ENCODE measurements around the gene GPR142.

GPR142 gene

GRCh38 chr17:74344658-74345057, 22.6 kb upstream of the GPR142 start:
- no peak for DNase-seq (ENCODE audit: low read depth)

DNA sequence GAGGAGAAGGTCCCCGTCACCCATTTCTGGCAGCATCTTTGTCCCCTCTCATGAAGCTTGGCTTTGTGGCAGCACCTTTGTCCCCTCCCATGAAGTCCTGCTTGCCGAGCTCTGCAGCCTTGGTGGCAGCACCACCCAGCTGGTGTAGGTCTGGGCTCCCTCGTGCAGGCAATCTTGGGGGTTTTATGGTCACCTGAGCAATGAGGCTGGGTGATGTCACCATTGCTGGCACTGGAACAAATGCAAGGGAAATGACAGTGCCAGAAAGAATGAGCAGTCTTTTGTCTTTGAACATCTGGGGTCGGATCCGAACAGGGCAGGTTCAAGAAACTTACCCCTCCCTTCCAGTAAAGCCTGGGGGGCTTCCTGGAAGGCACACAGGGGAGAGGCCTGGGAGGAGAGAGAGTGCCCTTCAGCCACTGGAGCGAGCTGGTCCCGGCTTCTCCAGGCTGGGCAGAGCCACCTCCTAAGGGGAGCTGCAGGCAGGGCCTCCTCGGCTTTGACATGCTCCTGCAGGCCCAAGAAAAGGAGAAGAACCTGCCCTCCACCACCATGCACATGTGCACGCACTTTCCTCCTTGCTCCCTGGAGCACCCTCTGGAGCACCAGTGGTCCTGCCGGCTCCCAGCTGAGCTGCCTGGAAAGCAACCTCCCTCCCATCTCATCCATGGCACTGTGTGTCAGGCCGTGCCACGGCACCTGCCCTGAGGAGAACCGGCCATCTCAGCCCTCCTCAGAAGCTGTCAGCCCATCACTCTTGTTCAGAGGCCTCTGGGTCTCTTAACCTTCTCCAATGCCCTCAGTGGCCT, 21.7 kb upstream of the GPR142 start:
- no peak for DNase-seq (ENCODE audit: low read depth)

- DNase-seq (ENCODE audit: low read depth) = no peak
Observed at GRCh38 chr17:74347646-74348045, 19.7 kb upstream of the GPR142 start.

GRCh38 chr17:74349120-74349519, 18.2 kb upstream of the GPR142 start:
- DNase-seq (ENCODE audit: low read depth) = no peak

DNA sequence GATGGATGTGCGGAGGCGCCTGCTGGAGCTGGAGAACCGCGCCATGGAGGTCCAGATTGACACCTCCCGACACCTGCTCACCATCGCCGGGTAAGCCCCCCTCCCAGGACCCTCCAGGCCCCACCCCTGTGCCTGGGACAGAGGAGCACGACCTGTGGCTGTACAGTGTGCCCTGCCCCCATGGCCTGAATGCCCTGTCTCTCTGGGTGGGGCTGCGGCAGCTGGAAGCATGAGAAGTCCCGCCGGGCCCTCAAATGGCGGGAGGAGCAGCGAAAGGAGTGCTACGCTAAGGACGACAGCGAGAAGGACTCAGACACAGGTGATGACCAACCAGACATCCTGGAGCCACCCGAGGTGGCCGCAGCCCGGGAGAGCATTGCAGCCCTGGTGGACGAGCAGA, 16.8 kb upstream of the GPR142 start:
- DNase-seq (ENCODE audit: low read depth) = no peak

DNA sequence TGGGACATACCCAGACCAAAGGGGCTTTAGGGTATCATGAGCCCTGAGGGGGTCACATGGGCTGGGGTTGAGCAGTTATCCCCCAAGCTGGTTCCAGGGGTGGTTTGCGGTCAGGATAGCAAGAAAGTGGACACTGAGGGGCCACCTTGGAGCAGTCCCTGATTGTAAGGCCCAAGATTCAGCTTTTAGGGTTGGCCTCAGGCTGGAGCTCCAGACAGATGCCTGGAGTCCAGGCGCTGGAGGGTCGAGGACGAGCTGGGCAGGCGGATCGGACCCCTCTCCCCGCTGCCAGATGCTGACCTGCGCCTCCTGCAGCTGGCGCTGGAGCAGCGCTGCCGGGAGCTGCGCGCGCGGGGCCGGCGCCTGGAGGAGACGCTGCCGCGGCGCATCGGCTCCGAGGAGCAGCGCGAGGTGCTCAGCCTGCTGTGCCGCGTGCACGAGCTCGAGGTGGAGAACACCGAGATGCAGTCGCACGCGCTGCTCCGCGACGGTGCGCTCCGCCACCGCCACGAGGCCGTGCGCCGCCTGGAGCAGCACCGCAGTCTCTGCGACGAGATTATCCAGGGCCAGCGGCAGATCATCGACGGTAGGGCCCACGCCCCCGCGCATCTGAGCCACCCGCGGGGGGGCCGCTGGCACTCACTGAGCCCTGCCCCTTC, 15.6 kb upstream of the GPR142 start:
- no peak for DNase-seq (ENCODE audit: low read depth)

- DNase-seq (ENCODE audit: low read depth) = no peak
Observed at GRCh38 chr17:74353446-74354060, 13.8 kb upstream of the GPR142 start.

GRCh38 chr17:74354123-74354522, 13.2 kb upstream of the GPR142 start:
- peak; percentile 12 for DNase-seq (ENCODE audit: low read depth)

DNA sequence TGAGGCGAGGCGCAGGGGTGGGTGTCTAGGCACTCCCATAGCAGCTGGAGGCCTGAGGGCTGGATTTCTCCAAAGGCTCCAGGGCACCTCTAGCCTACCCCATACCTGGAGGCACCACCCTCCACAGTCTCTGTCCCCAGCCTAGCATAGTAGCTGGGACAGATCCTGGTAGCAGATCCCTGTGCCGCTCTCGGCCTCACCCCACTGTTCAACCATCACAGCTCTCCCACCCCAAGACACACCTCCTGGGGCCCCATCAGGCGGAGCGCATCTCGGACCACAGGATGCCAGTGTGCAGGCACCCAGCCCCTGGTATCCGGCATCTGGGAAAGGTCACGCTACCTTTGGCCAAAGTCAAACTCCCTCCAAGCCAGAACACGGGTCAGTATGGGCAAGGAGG, 12.7 kb upstream of the GPR142 start:
- DNase-seq (ENCODE audit: low read depth) = no peak

DNA sequence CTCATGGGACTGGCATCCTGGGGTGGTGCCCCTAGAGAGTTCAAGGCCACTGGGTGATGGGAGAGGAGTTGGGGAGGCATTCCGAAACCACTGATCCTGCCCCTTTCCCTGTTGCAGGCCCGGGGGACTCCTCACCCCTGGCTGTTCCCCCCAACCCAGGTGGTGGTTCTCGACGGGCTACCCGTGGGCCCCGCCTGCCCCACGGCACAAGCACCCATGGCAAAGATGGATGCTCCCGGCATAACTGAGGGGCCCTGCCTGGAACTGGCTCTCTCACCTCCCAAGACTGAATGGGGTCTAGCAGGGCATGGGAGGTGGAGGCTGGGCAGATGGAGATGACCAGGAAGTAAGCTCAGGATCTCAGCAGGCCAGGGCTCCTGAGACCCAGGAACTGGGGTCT, 12.2 kb upstream of the GPR142 start:
- no peak for DNase-seq (ENCODE audit: low read depth)

DNA sequence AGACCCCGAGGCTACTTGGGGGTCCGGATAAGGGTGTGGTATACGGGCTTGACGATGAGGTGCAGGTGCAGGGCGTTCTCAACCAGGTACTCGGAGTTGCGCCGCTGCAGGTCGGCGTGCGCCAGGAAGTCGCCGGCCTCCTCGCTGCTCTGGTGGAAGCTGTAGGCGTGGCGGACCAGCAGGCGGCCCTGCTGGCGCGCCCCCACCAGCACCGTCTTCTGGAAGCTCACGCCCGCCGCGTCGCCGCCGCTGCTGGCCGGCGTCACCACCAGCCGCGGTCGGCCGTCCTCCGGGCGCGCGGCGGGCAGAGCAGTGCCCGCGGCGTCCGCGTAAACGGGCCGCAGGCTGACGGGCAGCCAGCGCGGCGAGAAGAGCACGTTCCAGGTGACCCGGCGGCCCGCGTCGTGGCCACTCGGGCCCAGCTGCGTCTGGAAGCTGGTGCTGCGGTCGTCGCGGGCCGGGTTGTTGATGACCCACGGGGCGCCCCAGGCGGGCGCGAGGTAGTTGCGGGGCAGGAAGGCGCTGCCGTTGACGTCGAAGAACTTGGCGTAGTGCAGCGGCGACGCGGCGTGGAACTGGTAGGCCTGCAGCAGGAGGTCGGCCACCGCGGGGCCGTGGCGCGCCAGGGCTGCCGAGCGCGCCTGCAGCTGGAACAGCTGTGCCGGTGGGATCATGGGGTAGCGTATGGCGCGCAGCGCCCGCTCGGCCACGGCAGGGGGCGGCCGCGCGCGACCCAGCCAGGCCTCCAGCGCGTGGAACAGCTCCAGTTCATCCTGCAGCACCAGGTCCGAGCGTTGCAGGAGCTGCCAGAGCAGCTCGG, 10.4 kb upstream of the GPR142 start:
- DNase-seq (ENCODE audit: low read depth) = no peak

- no peak for DNase-seq (ENCODE audit: low read depth)
Observed at GRCh38 chr17:74357466-74357809, 9.9 kb upstream of the GPR142 start.

- no peak for DNase-seq (ENCODE audit: low read depth)
Observed at GRCh38 chr17:74358697-74359096, 8.6 kb upstream of the GPR142 start.

DNA sequence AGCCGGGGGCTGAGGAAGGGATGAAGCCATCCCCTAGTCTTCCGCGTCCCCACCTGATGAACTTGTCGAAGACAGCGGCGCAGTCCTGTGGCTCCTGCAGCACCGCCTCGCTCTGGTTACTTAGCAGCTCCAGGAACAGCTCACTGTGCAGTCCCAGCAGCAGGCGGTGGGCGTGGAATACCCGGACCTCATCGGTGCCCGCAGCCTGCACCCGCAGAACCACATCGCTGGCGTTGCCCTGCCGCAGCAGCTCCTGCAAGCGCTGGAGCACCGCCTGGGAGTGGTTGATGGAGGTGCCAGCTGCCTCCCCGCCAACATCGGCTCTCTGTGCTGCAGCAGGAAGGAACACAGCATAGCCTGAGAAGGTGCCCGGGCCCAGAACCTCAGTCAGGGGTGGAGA, 7.4 kb upstream of the GPR142 start:
- no peak for DNase-seq (ENCODE audit: low read depth)

DNA sequence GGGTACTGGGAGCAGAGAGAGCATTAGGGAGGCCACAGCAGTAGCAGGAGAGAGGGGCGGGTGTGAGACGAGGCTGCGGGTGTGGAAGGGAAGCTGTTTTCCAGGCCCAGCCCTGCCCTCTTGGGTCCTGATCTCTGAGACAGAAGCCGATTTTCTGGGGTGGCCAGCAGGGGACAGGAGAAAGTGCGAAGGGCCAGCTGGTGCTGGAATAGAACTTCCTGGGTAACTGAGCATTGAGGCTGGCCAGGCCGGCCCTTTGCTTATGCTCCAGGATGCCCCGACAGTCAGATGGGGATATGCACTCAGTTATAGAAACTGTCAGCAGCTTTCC, 6.4 kb upstream of the GPR142 start:
- DNase-seq (ENCODE audit: low read depth) = no peak

- DNase-seq (ENCODE audit: low read depth) = no peak
Observed at GRCh38 chr17:74361230-74362068, 5.9 kb upstream of the GPR142 start, which contains the start of gene BTBD17. TSS of gene BTBD17 (minus strand) at chr17:74361868. CDS start at chr17:74361819, 49 bp downstream.

GRCh38 chr17:74362069-74362405, 5.3 kb upstream of the GPR142 start:
- DNase-seq (ENCODE audit: low read depth) = no peak

DNA sequence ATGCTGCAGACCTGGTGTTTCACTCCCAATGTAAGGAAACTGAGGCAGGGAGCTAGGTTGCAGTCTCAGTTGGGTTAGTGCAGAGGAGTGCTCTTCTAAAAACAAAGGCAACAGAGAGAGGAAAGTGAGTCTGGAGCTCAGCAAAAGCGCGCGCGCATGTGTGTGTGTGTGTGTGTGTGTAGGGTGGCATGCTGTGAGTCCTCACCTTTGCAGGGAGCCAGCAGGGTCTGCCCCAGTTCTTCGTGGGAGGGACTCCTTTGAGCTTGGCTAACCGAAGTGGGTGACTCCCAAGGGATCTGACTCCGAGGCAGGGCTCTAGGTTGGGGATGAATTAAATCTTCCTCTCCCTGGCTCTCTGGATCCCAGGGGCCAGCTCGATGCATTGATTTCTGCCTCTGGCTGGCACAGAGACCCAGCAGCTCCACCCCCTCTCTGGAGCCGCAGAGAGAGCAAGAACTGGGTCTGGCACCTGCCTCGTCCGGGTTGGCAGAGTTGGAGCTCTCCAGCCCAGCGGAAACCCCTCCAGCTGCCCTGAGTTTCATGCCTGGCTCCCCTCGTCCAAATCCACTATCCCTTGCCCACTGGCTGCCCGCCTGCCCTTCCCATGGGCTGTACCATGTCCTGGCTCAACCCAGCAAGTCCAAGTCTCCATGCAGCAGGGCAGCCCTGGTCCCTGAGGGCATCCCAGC, 4.4 kb upstream of the GPR142 start:
- DNase-seq (ENCODE audit: low read depth) = no peak

DNA sequence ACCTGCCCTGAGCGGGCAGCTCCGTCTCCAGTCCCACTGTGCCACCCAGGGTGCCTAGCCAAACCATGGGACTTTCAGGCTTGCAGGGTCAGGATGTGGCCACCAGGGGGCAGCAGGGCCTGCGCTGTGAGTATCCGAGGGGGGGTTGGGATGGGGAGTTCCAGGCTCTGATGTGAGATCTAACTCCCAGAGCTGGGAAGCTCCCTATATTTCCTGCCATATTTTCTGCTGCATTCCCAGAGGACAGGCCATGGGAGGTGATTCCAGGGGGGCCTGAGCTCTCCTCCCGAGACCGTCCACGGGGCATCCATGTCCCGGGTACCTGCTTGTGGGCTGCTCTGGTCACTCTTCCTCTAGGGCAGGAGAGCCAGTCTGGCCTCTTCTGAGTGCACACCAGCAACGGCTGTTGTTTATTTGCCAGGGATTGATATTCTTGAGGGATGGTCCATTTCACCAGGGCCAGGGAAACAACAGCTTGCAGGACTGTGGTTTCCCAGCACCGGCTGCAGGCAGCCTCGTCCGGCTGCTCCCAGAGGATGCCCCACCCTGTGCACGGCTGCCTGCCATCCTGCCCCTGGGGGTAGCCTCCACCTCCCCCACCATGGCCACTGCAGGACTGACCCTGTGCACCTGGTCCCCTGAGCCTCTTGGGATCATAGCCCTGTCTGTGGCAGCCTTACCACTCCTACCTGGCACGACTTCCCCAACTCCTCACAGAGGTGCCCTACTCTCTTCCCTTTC, 1.2 kb downstream of the GPR142 start:
- DNase-seq (ENCODE audit: low read depth) = peak; percentile 37

DNA sequence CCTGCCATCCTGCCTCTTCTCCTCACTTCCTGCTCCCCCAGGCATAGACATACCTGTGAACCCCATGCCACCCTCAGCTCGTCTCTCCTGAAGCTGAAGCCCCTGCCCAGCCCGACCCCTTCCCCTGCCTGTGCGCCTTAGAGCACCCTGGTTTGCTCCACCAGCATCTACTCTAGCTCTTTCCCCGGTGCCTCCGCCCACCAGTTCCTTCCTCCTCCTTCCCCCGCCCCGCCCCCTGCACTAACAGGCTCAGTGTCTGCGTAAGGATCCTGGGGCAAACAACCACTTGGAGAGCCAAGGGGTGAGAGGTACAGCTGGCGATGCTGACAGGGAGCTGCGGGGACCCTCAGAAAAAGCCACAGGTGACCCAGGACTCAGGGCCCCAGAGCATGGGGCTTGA, 1.9 kb downstream of the GPR142 start:
- peak; percentile 40 for DNase-seq (ENCODE audit: low read depth)
